Activated naive CD8-positive, alpha-beta T cell (primary cell): ENCODE measurements around the gene WDR19.
A peak's percentile ranks its signal among the peaks of the same experiment; 100 is the strongest.
"Not testable (repeated sequence)": the region's sequence is repeated elsewhere in the genome, so short reads cannot be mapped to it uniquely, and the experiment has no call there.

Experiments used
- H3K27ac Mint-ChIP-seq: one replicate; pipeline ENCODE4 v1.8.0; 2021; ENCODE audit warnings: mixed read lengths
- H3K27me3 Mint-ChIP-seq: one replicate; pipeline ENCODE4 v1.8.0; 2021; ENCODE audit warnings: mixed read lengths
- H3K36me3 Mint-ChIP-seq: one replicate; pipeline ENCODE4 v1.8.0; 2021; ENCODE audit warnings: mixed read lengths
- H3K4me1 Mint-ChIP-seq: one replicate; pipeline ENCODE4 v1.8.0; 2021; ENCODE audit warnings: low read depth, mixed read lengths
- H3K4me3 Mint-ChIP-seq: one replicate; pipeline ENCODE4 v1.8.0; 2021; ENCODE audit warnings: mild to moderate bottlenecking, mixed read lengths
- H3K9me3 Mint-ChIP-seq: one replicate; pipeline ENCODE4 v1.8.0; 2021; ENCODE audit warnings: low read depth, mixed read lengths

WDR19 gene

DNA sequence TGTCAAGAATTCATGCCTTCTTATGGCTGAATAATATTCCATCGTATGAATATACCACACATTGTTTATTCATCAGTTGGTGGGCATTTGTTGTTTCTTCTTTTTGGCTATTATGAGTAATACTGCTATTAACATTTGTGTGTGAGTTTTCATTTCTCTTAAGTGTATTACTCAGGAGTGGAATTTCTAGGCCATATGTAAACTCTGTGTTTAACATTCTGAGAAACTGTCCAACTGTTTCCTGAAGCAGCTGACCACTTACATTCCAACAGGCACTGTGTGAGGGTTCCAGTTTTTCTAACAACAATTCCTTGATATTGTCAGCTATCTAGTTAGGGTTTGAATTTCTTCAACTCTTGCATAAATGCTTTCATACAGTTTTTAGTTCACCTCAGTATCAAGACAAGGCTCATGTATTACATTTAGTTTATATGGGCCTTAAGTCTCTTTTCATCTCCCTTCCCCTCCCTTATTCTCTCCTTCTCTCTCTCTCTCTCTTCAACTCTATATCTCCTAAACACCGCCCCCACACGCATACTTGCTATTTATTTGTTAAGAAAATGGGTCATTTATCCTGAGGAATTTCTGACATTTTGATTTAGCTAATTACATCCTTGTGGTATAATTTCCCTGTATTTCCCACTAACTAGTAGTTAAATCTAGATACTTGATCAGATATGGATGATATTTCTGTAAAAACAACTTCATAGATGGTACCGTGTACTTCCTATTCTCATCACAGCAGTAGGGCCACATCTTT lies 77.4 kb downstream of the WDR19 start:
- Mint-ChIP-seq H3K4me3 (no peak overlapping the region), H3K36me3 (peaks cover 24% of the 10 kb centered on the region), H3K9me3 (no peaks in the 10 kb centered on the region), H3K27me3 (no peaks in the 10 kb centered on the region), H3K4me1 (no peaks in the 10 kb centered on the region), H3K27ac (no peak overlapping the region)

- peaks cover 31% of the 10 kb centered on the region for H3K36me3 Mint-ChIP-seq
- no peak overlapping the region for H3K4me3 Mint-ChIP-seq
- H3K4me1 Mint-ChIP-seq, result no peaks in the 10 kb centered on the region
- H3K27me3 Mint-ChIP-seq, result no peaks in the 10 kb centered on the region
- no peaks in the 10 kb centered on the region for H3K9me3 Mint-ChIP-seq
- H3K27ac Mint-ChIP-seq, result no peak overlapping the region
Measured at GRCh38 chr4:39263895-39264294, 81.6 kb downstream of the WDR19 start.

DNA sequence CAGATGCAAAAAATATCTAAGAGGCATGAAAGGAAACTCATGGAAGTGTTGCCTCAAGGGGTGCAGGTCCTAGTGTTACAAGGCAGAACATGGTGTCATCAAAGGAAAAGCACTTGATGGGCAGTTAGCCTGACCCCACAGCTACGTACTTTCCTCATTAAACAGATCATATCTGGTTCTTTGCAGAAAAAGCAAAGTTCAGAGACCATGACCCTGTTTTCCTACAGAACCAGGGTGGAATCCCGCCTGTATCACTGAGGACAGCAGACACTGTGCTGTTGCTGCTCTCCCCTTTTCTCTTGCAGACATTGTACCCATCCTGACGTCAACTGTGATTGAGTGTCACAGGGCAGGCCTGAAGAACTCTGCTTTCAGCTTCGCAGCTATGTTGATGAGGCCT lies 92.2 kb downstream of the WDR19 start:
- Mint-ChIP-seq H3K9me3 (no peaks in the 10 kb centered on the region), H3K4me1 (no peaks in the 10 kb centered on the region), H3K36me3 (peaks cover 18% of the 10 kb centered on the region), H3K4me3 (no peak overlapping the region), H3K27me3 (no peaks in the 10 kb centered on the region), H3K27ac (no peak overlapping the region)

GRCh38 chr4:39277661-39278060 lies 95.3 kb downstream of the WDR19 start:
- H3K36me3 Mint-ChIP-seq, result peaks cover 10% of the 10 kb centered on the region
- not testable (repeated sequence) for H3K9me3 Mint-ChIP-seq, H3K27me3 Mint-ChIP-seq, H3K27ac Mint-ChIP-seq, H3K4me1 Mint-ChIP-seq, H3K4me3 Mint-ChIP-seq

GRCh38 chr4:39278476-39278875 lies 96.1 kb downstream of the WDR19 start:
- no peaks in the 10 kb centered on the region for H3K4me1 Mint-ChIP-seq
- no peak overlapping the region for H3K4me3 Mint-ChIP-seq
- no peaks in the 10 kb centered on the region for H3K27me3 Mint-ChIP-seq
- H3K36me3 Mint-ChIP-seq, result peaks cover 10% of the 10 kb centered on the region
- H3K9me3 Mint-ChIP-seq, result no peaks in the 10 kb centered on the region
- H3K27ac Mint-ChIP-seq, result no peak overlapping the region

DNA sequence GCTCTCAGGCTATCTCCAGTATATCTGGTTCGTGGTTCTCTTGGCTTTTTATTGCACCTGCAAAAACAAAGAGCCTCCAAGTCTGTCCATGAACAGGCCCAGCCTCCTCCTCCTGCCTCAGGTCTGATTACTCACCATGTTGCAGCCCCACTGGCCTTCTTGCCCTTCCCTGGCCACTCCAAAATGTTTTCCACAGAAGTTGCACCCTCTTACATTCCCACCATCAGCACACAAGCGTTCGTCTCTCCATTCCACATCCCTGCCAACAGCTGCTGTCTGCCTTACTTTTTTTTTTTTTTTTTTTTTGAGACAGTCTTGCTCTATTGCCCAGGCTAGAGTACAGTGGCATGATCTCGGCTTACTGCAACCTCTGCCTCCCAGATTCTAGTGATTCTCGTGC lies 97.1 kb downstream of the WDR19 start:
- H3K27ac Mint-ChIP-seq, result peak overlapping the region; percentile 0
- no peaks in the 10 kb centered on the region for H3K27me3 Mint-ChIP-seq
- H3K4me3 Mint-ChIP-seq, result no peak overlapping the region
- H3K4me1 Mint-ChIP-seq, result no peaks in the 10 kb centered on the region
- H3K36me3 Mint-ChIP-seq, result peaks cover 10% of the 10 kb centered on the region
- no peaks in the 10 kb centered on the region for H3K9me3 Mint-ChIP-seq

GRCh38 chr4:39280770-39281169 lies 98.4 kb downstream of the WDR19 start:
- H3K36me3 Mint-ChIP-seq, result peaks cover 9% of the 10 kb centered on the region
- no peaks in the 10 kb centered on the region for H3K9me3 Mint-ChIP-seq
- H3K4me3 Mint-ChIP-seq, result no peak overlapping the region
- no peaks in the 10 kb centered on the region for H3K4me1 Mint-ChIP-seq
- no peak overlapping the region for H3K27ac Mint-ChIP-seq
- no peaks in the 10 kb centered on the region for H3K27me3 Mint-ChIP-seq

DNA sequence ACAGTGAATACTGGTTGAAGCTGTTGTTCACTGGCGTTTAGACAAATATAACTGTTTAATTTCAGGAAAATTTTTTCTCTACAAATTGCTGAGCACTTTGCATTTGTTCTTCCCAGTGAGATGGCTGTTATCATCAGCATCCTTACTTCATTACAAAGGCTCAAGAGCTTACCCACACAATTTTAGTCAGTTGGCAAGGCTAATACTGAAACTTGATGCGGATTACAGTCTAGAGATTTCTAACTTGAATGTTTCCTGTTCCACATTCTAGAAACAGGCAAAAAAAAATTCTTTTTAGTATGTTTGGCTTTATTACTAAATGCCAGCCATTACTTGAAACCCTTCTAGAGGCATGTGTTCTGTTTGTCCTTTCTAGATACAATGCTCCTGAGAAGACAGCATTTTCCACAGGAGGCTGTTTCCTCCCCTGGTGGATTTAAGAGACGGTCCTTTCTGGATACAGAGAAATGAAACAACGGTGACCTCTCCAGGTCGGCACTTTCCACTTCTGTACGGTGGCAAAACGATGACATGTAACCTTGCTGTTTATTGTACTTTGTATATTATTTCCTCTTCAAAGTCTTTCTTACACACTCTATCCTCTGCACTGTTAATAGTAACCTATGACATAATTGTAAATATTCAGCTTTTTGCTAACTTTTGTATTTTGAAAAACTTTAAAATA lies 102.9 kb downstream of the WDR19 start:
- Mint-ChIP-seq H3K4me3 (no peak overlapping the region), H3K36me3 (peaks cover 21% of the 10 kb centered on the region), H3K9me3 (no peaks in the 10 kb centered on the region), H3K27ac (no peak overlapping the region), H3K4me1 (no peaks in the 10 kb centered on the region), H3K27me3 (no peaks in the 10 kb centered on the region)

- Mint-ChIP-seq H3K4me3 (no peak overlapping the region), H3K27me3 (no peaks in the 10 kb centered on the region), H3K4me1 (no peaks in the 10 kb centered on the region), H3K9me3 (no peaks in the 10 kb centered on the region), H3K36me3 (peaks cover 21% of the 10 kb centered on the region), H3K27ac (peak overlapping the region; percentile 54)
Measured at GRCh38 chr4:39285853-39286252, 103.5 kb downstream of the WDR19 start.

DNA sequence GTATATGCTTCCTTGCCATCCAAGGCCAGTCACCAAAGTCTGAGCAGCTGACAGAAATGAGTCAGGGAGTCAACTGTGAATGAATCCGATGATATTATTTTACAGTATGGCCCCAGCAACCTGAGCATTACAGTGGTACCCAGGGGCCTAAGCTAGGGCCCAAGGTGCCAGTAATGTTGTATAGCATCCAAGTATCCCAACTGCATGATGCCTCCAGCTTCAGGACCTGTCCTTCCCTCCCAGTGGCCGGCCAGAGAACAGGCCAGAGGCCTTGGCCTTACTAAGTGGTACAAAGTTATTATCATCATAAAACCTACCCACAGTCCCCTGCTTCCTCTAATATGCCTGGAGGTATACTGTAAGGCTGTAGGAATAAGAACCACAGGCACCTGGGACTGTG lies 103.9 kb downstream of the WDR19 start:
- Mint-ChIP-seq H3K27ac (peak overlapping the region; percentile 54), H3K4me3 (no peak overlapping the region), H3K27me3 (no peaks in the 10 kb centered on the region), H3K9me3 (no peaks in the 10 kb centered on the region), H3K36me3 (peaks cover 21% of the 10 kb centered on the region), H3K4me1 (no peaks in the 10 kb centered on the region)

GRCh38 chr4:39287223-39287622 lies 104.9 kb downstream of the WDR19 start:
- no peaks in the 10 kb centered on the region for H3K27me3 Mint-ChIP-seq
- H3K27ac Mint-ChIP-seq, result no peak overlapping the region
- no peaks in the 10 kb centered on the region for H3K9me3 Mint-ChIP-seq
- H3K4me3 Mint-ChIP-seq, result no peak overlapping the region
- H3K36me3 Mint-ChIP-seq, result peaks cover 24% of the 10 kb centered on the region
- H3K4me1 Mint-ChIP-seq, result no peaks in the 10 kb centered on the region

GRCh38 chr4:39291686-39292085 lies 109.4 kb downstream of the WDR19 start:
- Mint-ChIP-seq H3K4me1 (no peaks in the 10 kb centered on the region), H3K9me3 (no peaks in the 10 kb centered on the region), H3K27me3 (no peaks in the 10 kb centered on the region), H3K27ac (no peak overlapping the region), H3K36me3 (peaks cover 16% of the 10 kb centered on the region), H3K4me3 (no peak overlapping the region)

- not testable (repeated sequence) for H3K4me3 Mint-ChIP-seq, H3K27me3 Mint-ChIP-seq, H3K9me3 Mint-ChIP-seq, H3K27ac Mint-ChIP-seq, H3K4me1 Mint-ChIP-seq
- H3K36me3 Mint-ChIP-seq, result peaks cover 15% of the 10 kb centered on the region
Measured at GRCh38 chr4:39292433-39292832, 110.1 kb downstream of the WDR19 start.

- Mint-ChIP-seq H3K36me3 (peaks cover 22% of the 10 kb centered on the region), H3K27ac (no peak overlapping the region), H3K9me3 (no peaks in the 10 kb centered on the region), H3K27me3 (no peaks in the 10 kb centered on the region), H3K4me3 (no peak overlapping the region), H3K4me1 (no peaks in the 10 kb centered on the region)
Measured at GRCh38 chr4:39295784-39296183, 113.5 kb downstream of the WDR19 start.

DNA sequence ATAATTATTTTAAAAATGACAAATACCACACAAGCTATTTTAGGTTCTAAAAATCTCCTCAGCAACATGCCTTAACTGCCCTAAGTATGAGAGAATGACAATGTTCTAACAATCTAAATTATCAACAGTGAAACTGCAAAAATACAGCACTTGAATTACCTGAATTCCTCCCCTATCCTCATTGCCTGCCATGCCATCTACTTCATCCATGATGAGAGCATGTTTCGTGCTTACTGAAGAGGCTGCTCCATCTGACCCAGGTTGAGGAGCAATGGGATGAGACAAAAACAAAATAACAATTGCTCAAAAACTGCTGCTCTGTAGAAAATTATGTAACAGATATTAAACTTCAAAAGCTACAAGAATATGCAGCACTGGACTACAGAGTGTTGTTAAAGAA lies 120.6 kb downstream of the WDR19 start:
- no peaks in the 10 kb centered on the region for H3K4me1 Mint-ChIP-seq
- H3K4me3 Mint-ChIP-seq, result no peak overlapping the region
- no peak overlapping the region for H3K27ac Mint-ChIP-seq
- H3K36me3 Mint-ChIP-seq, result peaks cover 26% of the 10 kb centered on the region
- no peaks in the 10 kb centered on the region for H3K9me3 Mint-ChIP-seq
- no peaks in the 10 kb centered on the region for H3K27me3 Mint-ChIP-seq

GRCh38 chr4:39303871-39304270 lies 121.5 kb downstream of the WDR19 start:
- Mint-ChIP-seq H3K4me1 (no peaks in the 10 kb centered on the region), H3K4me3 (no peak overlapping the region), H3K36me3 (peaks cover 25% of the 10 kb centered on the region)

More at GRCh38 chr4:39303871-39304270, 121.5 kb downstream of the WDR19 start:
- Mint-ChIP-seq H3K27ac (no peak overlapping the region), H3K9me3 (no peaks in the 10 kb centered on the region), H3K27me3 (no peaks in the 10 kb centered on the region)
